H1 (cell line): Measurements from ENCODE around the gene APOBEC3C. TPM values are rescaled to one million over a fixed set of nuclear protein-coding genes. Genes with fewer than 3 reads are reported as not detected.
"Not testable (repeated sequence)": the region's sequence is repeated elsewhere in the genome, so short reads cannot be mapped to it uniquely, and the experiment has no call there.

Source experiments
- CTCF ChIA-PET: fragments of 300-600 bp; sonication (Branson Sonifier 250); formaldehyde crosslinking; loops from one replicate; lab custom pipeline; 2021; ENCODE audit not compliant: partially characterized antibody; lab: Charles Lee
- POLR2A ChIA-PET: fragments of 300-600 bp; sonication (Branson Sonifier 250); formaldehyde crosslinking; loops from one replicate; lab custom pipeline; 2021; ENCODE audit warnings: inconsistent platforms; ENCODE audit not compliant: partially characterized antibody; lab: Charles Lee
- DNase-seq, 2 experiments: peaks; one replicate each; pipeline versions ENCODE4 v3.0.0 to v3.0.0-alpha.2; 2010 to 2022; ENCODE audit warnings: low spot score in 2 of 2, low read depth in 1 of 2, mixed read lengths in 1 of 2
- FAIRE-seq: peaks from 2 replicates; lab custom pipeline; 2011; peaks lifted over from hg19 to GRCh38; lab: Jason Lieb, UNC
- H2AFZ ChIP-seq: 2 replicates; pipeline ENCODE4 v1.8.1; 2012; ENCODE audit warnings: low read length, inconsistent platforms
- H2AK5ac ChIP-seq: 2 replicates; pipeline ENCODE4 v1.6.1; 2013; ENCODE audit warnings: low read depth, low read length
- H2BK120ac ChIP-seq: replicated peaks from 2 replicates; pipeline ENCODE3; 2013; ENCODE audit warnings: low read depth, low read length, inconsistent platforms
- H2BK12ac ChIP-seq: 2 replicates; pipeline ENCODE4 v1.6.1; 2013; ENCODE audit warnings: low read depth, low read length
- H2BK15ac ChIP-seq: 2 replicates; pipeline ENCODE4 v1.6.1; 2013; ENCODE audit warnings: low read length
- H2BK20ac ChIP-seq: 2 replicates; pipeline ENCODE4 v1.6.1; 2013; ENCODE audit warnings: low read length
- H2BK5ac ChIP-seq: 2 replicates; pipeline ENCODE4 v1.6.1; 2013; ENCODE audit warnings: low read depth, low read length
- H3K14ac ChIP-seq: 2 replicates; pipeline ENCODE4 v1.6.1; 2013; ENCODE audit warnings: inconsistent platforms; ENCODE audit not compliant: insufficient read length
- H3K18ac ChIP-seq: 2 replicates; pipeline ENCODE4 v1.6.1; 2013; ENCODE audit warnings: low read length; ENCODE audit errors: extremely low read depth
- H3K23ac ChIP-seq: 2 replicates; pipeline ENCODE4 v1.6.1; 2013; ENCODE audit warnings: inconsistent platforms; ENCODE audit not compliant: insufficient read length
- H3K23me2 ChIP-seq: 2 replicates; pipeline ENCODE4 v1.6.1; 2013; ENCODE audit warnings: low read depth, low read length
- H3K27ac ChIP-seq: 2 replicates; pipeline ENCODE4 v1.6.1; 2011; ENCODE audit warnings: low read depth, low read length, inconsistent platforms
- H3K27me3 ChIP-seq, 4 experiments: replicated peaks in 1 of 4; 1 replicate in 1 of 4; 2 replicates in 3 of 4; pipeline versions ENCODE4 v1.6.1 to v1.8.1; 2011 to 2013; ENCODE audit warnings: low read length in 3 of 4, mild to moderate bottlenecking in 3 of 4, inconsistent platforms in 2 of 4, mixed read lengths in 2 of 4, moderate library complexity in 1 of 4; ENCODE audit not compliant: control insufficient read depth in 3 of 4, insufficient read depth in 3 of 4; ENCODE audit errors: extremely low read depth in 1 of 4
- H3K36me3 ChIP-seq, 4 experiments: 2 replicates each; pipeline versions ENCODE4 v1.6.1 to v1.8.1; 2011 to 2013; ENCODE audit warnings: mild to moderate bottlenecking in 4 of 4, low read length in 3 of 4, moderate library complexity in 2 of 4, control low read depth in 1 of 4, inconsistent platforms in 1 of 4; ENCODE audit not compliant: insufficient read depth in 4 of 4, control insufficient read depth in 2 of 4
- H3K4ac ChIP-seq: replicated peaks from 2 replicates; pipeline ENCODE3; 2013; ENCODE audit warnings: low read length, low read depth, mixed read lengths, inconsistent platforms; ENCODE audit not compliant: insufficient read length
- H3K4me1 ChIP-seq, 4 experiments: replicated peaks in 1 of 4; 1 replicate in 1 of 4; 2 replicates in 3 of 4; pipeline versions ENCODE4 v1.6.1 to v1.8.1; 2011 to 2013; ENCODE audit warnings: low read length in 3 of 4, inconsistent platforms in 2 of 4, mixed read lengths in 1 of 4; ENCODE audit not compliant: insufficient read depth in 4 of 4, control insufficient read depth in 3 of 4
- H3K4me2 ChIP-seq, 2 experiments: 2 replicates each; pipeline versions ENCODE4 v1.6.1 to v1.8.1; 2011 to 2013; ENCODE audit warnings: low read depth in 2 of 2, low read length in 2 of 2, control low read depth in 1 of 2, inconsistent platforms in 1 of 2, mild to moderate bottlenecking in 1 of 2; ENCODE audit not compliant: insufficient read depth in 1 of 2
- H3K4me3 ChIP-seq, 4 experiments: fragments of 200-600, 300-600 bp in 1 of 4; sonication (generic), shearing (Covaris generic), sonication (Bioruptor Twin) in 1 of 4; 2 replicates each; pipeline versions ENCODE4 v1.5.1 to v1.8.1; 2011 to 2016; ENCODE audit warnings: low read length in 4 of 4, low read depth in 3 of 4, control low read depth in 2 of 4, inconsistent platforms in 2 of 4, mild to moderate bottlenecking in 2 of 4, mixed read lengths in 1 of 4, moderate library complexity in 1 of 4; ENCODE audit not compliant: insufficient read depth in 2 of 4; ENCODE audit errors: extremely low read depth in 1 of 4
- H3K56ac ChIP-seq: replicated peaks from 2 replicates; pipeline ENCODE3; 2013; ENCODE audit warnings: low read depth, mild to moderate bottlenecking, mixed read lengths, low read length, inconsistent platforms; ENCODE audit not compliant: insufficient read length
- H3K79me1 ChIP-seq: 2 replicates; pipeline ENCODE4 v1.6.1; 2013; ENCODE audit warnings: low read depth, low read length, control low read depth
- H3K79me2 ChIP-seq, 2 experiments: 2 replicates each; pipeline versions ENCODE4 v1.6.1 to v1.8.1; 2012 to 2013; ENCODE audit warnings: low read length in 2 of 2, mild to moderate bottlenecking in 2 of 2, inconsistent platforms in 1 of 2; ENCODE audit not compliant: insufficient read depth in 2 of 2, control insufficient read depth in 1 of 2
- H3K9ac ChIP-seq, 4 experiments: replicated peaks in 1 of 4; 1 replicate in 1 of 4; 2 replicates in 3 of 4; pipeline versions ENCODE4 v1.6.1 to v1.8.1; 2011 to 2013; ENCODE audit warnings: low read depth in 3 of 4, low read length in 3 of 4, control low read depth in 2 of 4, mild to moderate bottlenecking in 2 of 4, moderate library complexity in 2 of 4, inconsistent platforms in 1 of 4; ENCODE audit errors: extremely low read depth in 1 of 4
- H3K9me3 ChIP-seq, 2 experiments: 2 replicates each; pipeline versions ENCODE4 v1.6.1 to v1.8.1; 2012 to 2013; ENCODE audit warnings: mild to moderate bottlenecking in 2 of 2, moderate library complexity in 2 of 2, control low read depth in 1 of 2, inconsistent platforms in 1 of 2, low read depth in 1 of 2, low read length in 1 of 2, mixed read lengths in 1 of 2; ENCODE audit not compliant: insufficient read depth in 2 of 2
- H4K20me1 ChIP-seq, 2 experiments: replicated peaks in 1 of 2; 2 replicates each; pipeline versions ENCODE3 to v1.8.1; 2011 to 2013; ENCODE audit warnings: inconsistent platforms in 2 of 2, low read length in 2 of 2, mild to moderate bottlenecking in 1 of 2; ENCODE audit not compliant: insufficient read depth in 2 of 2, control insufficient read depth in 1 of 2
- H4K5ac ChIP-seq: 2 replicates; pipeline ENCODE4 v1.6.1; 2013; ENCODE audit warnings: low read length, low read depth, mixed read lengths, inconsistent platforms; ENCODE audit not compliant: insufficient read length
- H4K8ac ChIP-seq: 2 replicates; pipeline ENCODE4 v1.8.0; 2013; ENCODE audit warnings: mild to moderate bottlenecking, moderate library complexity, low read length, inconsistent platforms; ENCODE audit not compliant: insufficient read depth; ENCODE audit errors: extremely low read depth
- H4K91ac ChIP-seq: replicated peaks from 2 replicates; pipeline ENCODE3; 2013; ENCODE audit warnings: low read length, mixed read lengths, inconsistent platforms; ENCODE audit not compliant: insufficient read length
- JUN ChIP-seq: IDR thresholded peaks from 2 replicates; pipeline ENCODE4 v1.6.1; 2011; ENCODE audit warnings: low read depth, mild to moderate bottlenecking, improper control_type of control experiment, low read length
- JUND ChIP-seq: IDR thresholded peaks from 2 replicates; pipeline ENCODE4 v1.6.1; 2011; ENCODE audit warnings: mild to moderate bottlenecking, improper control_type of control experiment, low read length
- TCF12 ChIP-seq: IDR thresholded peaks from 2 replicates; pipeline ENCODE4 v1.6.1; 2011; ENCODE audit warnings: low read depth, mild to moderate bottlenecking, low read length
- WGBS, 2 experiments: shearing (Covaris generic) in 1 of 2; methylation state at CpG; one replicate each; pipeline versions ENCODE4 v1.1.6 to v1.1.7; 2013 to 2015; ENCODE audit warnings: low lambda C conversion rate in 2 of 2, mixed read lengths in 2 of 2, inconsistent platforms in 1 of 2, low coverage in 1 of 2, missing lambda C conversion rate in 1 of 2; ENCODE audit not compliant: insufficient replicate concordance in 2 of 2, insufficient coverage in 1 of 2, insufficient read length in 1 of 2; ENCODE audit errors: extremely low coverage in 1 of 2, missing lambda C conversion rate in 1 of 2; 5-methylcytosine and 5-hydroxymethylcytosine counted together
- polyA plus RNA-seq, 7 experiments: library from polyadenylated mRNA; depleted of rRNA in 3 of 7; stranded (reverse) in 5 of 7; unstranded in 2 of 7; fragments of >200 nt in 5 of 7; fragments of 200-250 nt in 2 of 7; gene quantifications; 1 replicate in 5 of 7; 2 replicates in 1 of 7; 4 replicates in 1 of 7; pipeline versions ENCODE4 v1.2.1 to v1.2.3, GENCODE V29; 2011 to 2013; ENCODE audit warnings: missing spikeins in 2 of 7, mixed read lengths in 2 of 7
- total RNA-seq: library from RNA; stranded (reverse); fragmentation: NEBNext Ultra II Directional; extraction: Animal tissue kit (Norgen Biotek cat#: 25700); gene quantifications from 2 replicates; pipeline ENCODE4 v1.2.1, GENCODE V29; 2021

Gene APOBEC3C
- total and polyA plus RNA-seq, 2 of the 8 experiments (the other 6 are each of a cell fraction or from before 2014, with no cell fraction given), result 20.3 to 23.3 TPM

GRCh38 chr22:38984784-38985757 lies 29.0 kb upstream of the APOBEC3C start:
- H3K14ac ChIP-seq, H4K20me1 ChIP-seq: not testable (repeated sequence)
- TF ChIP-seq JUND (peak; percentile 71; the same call in 1 of the 2 replicates), TCF12 (0 out of 2 replicates have a peak, but pooled peaks have one; percentile 45), JUN (peak; percentile 13; the same call in 1 of the 2 replicates)
- TF ChIP-seq, all 59 proteins: peak for 3; not testable (repeated sequence) for 56
- H3K23me2 ChIP-seq, H2AK5ac ChIP-seq, H2BK15ac ChIP-seq, H2BK20ac ChIP-seq, H3K56ac ChIP-seq, H3K36me3 ChIP-seq, H3K4ac ChIP-seq, H3K23ac ChIP-seq, H3K9ac ChIP-seq, H4K5ac ChIP-seq, H3K4me2 ChIP-seq, H2AFZ ChIP-seq, H3K27me3 ChIP-seq, POLR2A ChIA-PET, H3K4me3 ChIP-seq, H3K79me2 ChIP-seq, H3K79me1 ChIP-seq, H3K18ac ChIP-seq, FAIRE-seq, H4K91ac ChIP-seq, H4K8ac ChIP-seq, H3K27ac ChIP-seq: not testable (repeated sequence)
- DNase-seq, result peak in 1 of 2 experiments; percentile 23
- Histone ChIP-seq H3K4me1 (peaks cover 0 to 16% (median 4%) of the 10 kb centered on the region in 4 experiments; a peak in 6 of 7 replicates), H2BK12ac (peak overlapping the region; percentile 22; the same call in 1 of the 2 replicates), H2BK120ac (peak overlapping the region; percentile 72), H3K9me3 (peaks cover 7 to 14% of the 10 kb centered on the region in 2 experiments), H2BK5ac (0 out of 2 replicates have a peak overlapping the region, but pooled peaks have one; percentile 73)
- CTCF ChIA-PET, result interaction anchor here (0.6 to 6.9 kb wide), 5 partner anchors 10 to 164 kb away, joined by 3 to 63 read pairs (median 3); no protein-coding TSS in a partner anchor
- WGBS, 2 experiments, result 81% methylated on average over 6 of the region's 9 CpGs; no CpG with 5 or more reads in 1 of the 2 experiments
